GM12878 (cell line): Measurements from ENCODE around the gene LGALS8. TPM values are rescaled to one million over a fixed set of nuclear protein-coding genes. Genes with fewer than 3 reads are reported as not detected.
"Not testable (repeated sequence)": the region's sequence is repeated elsewhere in the genome, so short reads cannot be mapped to it uniquely, and the experiment has no call there.

Experiments used
- ATAC-seq: fragments of 200-7000 bp; cut with Tn5 transposase; 3 replicates; pipeline ENCODE4 v1.9.1; 2020; ENCODE audit warnings: mild to moderate bottlenecking, moderate library complexity
- BruUV-seq: library from RNA; stranded (reverse); fragments of 400-500 nt; replicated peaks from 2 replicates; lab custom pipeline; 2021; lab: Mats Ljungman, UMichigan
- CTCF ChIA-PET: fragments of 300-600 bp; sonication (Branson Sonifier 250); formaldehyde crosslinking; extraction: SDS; loops from one replicate; lab custom pipeline; 2021; ENCODE audit warnings: inconsistent platforms; lab: Yijun Ruan, JAX
- POLR2A ChIA-PET: fragments of 350-600 bp; formaldehyde crosslinking; extraction: SDS; loops from one replicate; lab custom pipeline; 2021; ENCODE audit warnings: inconsistent platforms; lab: Charles Lee
- RAD21 ChIA-PET: fragments of 300-600 bp; sonication (Branson Sonifier 250); formaldehyde crosslinking; loops from one replicate; lab custom pipeline; 2023; ENCODE audit warnings: antibody characterized with exemption; ENCODE audit not compliant: unreplicated experiment; lab: Charles Lee
- SMC1A ChIA-PET: fragments of 300-600 bp; sonication (Branson Sonifier 250); formaldehyde crosslinking; loops from one replicate; lab custom pipeline; 2023; ENCODE audit not compliant: unreplicated experiment, uncharacterized antibody; lab: Charles Lee
- DNase-seq: peaks from one replicate; pipeline ENCODE4 v3.0.0-alpha.2; 2011; ENCODE audit warnings: low read depth, low spot score
- FAIRE-seq: peaks from 3 replicates; lab custom pipeline; 2011; peaks lifted over from hg19 to GRCh38; lab: Jason Lieb, UNC
- H2AFZ ChIP-seq: 2 replicates; pipeline ENCODE4 v1.6.0; 2011; ENCODE audit warnings: low read depth, low read length, control low read depth; ENCODE audit not compliant: control insufficient read depth
- H3K27ac ChIP-seq: 2 replicates; pipeline ENCODE4 v1.5.1; 2011; ENCODE audit warnings: control low read depth; ENCODE audit not compliant: control insufficient read depth, insufficient read depth
- H3K27me3 ChIP-seq, 2 experiments: replicated peaks in 1 of 2; 2 replicates each; pipeline versions ENCODE4 v1.6.0 to v1.6.1; 2011; ENCODE audit warnings: low read length in 1 of 2; ENCODE audit not compliant: control insufficient read depth in 2 of 2, insufficient read depth in 2 of 2
- H3K36me3 ChIP-seq, 2 experiments: 2 replicates each; pipeline ENCODE4 v1.5.1; 2011; ENCODE audit warnings: low read length in 1 of 2; ENCODE audit not compliant: control insufficient read depth in 2 of 2, insufficient read depth in 2 of 2
- H3K4me1 ChIP-seq: 2 replicates; pipeline ENCODE4 v1.6.1; 2011; ENCODE audit warnings: mild to moderate bottlenecking, low read length, moderate library complexity, mixed read lengths; ENCODE audit not compliant: control insufficient read depth, insufficient read depth
- H3K4me2 ChIP-seq: 2 replicates; pipeline ENCODE4 v1.6.0; 2011; ENCODE audit warnings: control low read depth; ENCODE audit not compliant: control insufficient read depth, insufficient read depth
- H3K4me3 ChIP-seq: fragments of 200-600 bp; sonication (generic); 2 replicates; pipeline ENCODE4 v1.5.1; 2016
- H3K79me2 ChIP-seq: 2 replicates; pipeline ENCODE4 v1.6.0; 2011; ENCODE audit warnings: low read length; ENCODE audit not compliant: control insufficient read depth, insufficient read depth
- H3K9ac ChIP-seq: 2 replicates; pipeline ENCODE4 v1.8.0; 2011; ENCODE audit warnings: low read length, control low read depth, mixed read lengths; ENCODE audit not compliant: control insufficient read depth, insufficient read depth
- H3K9me3 ChIP-seq: replicated peaks from 3 replicates; pipeline ENCODE4 v1.5.1; 2011; ENCODE audit warnings: mild to moderate bottlenecking, low read length; ENCODE audit not compliant: control insufficient read depth, insufficient read depth
- H4K20me1 ChIP-seq: 2 replicates; pipeline ENCODE4 v1.6.0; 2011; ENCODE audit not compliant: control insufficient read depth, insufficient read depth
- CBFB ChIP-seq: IDR thresholded peaks from 2 replicates; pipeline ENCODE4 v1.6.1; 2016; ENCODE audit warnings: antibody characterized with exemption, low read depth
- RB1 ChIP-seq: fragments of 450-650 bp; formaldehyde crosslinking; IDR thresholded peaks from 2 replicates; pipeline ENCODE4 v1.6.1; 2017; ENCODE audit warnings: mild to moderate bottlenecking, borderline replicate concordance
- RBBP5 ChIP-seq: fragments of 200-600 bp; sonication (generic); conservative IDR thresholded peaks from 2 replicates; pipeline ENCODE4 v1.6.1; 2016
- RCOR1 ChIP-seq: conservative IDR thresholded peaks from 2 replicates; pipeline ENCODE4 v1.6.1; 2012; ENCODE audit warnings: low read depth, low read length, improper control_type of control experiment
- WRNIP1 ChIP-seq: IDR thresholded peaks from 2 replicates; pipeline ENCODE4 v1.6.1; 2011; ENCODE audit warnings: low read depth, low read length, improper control_type of control experiment, borderline replicate concordance
- YBX1 ChIP-seq: fragments of 450-650 bp; IDR thresholded peaks from 2 replicates; pipeline ENCODE4 v1.6.1; 2016; ENCODE audit warnings: antibody characterized with exemption
- WGBS: methylation state at CpG from one replicate; pipeline ENCODE4 v1.1.6; 2016; ENCODE audit warnings: low lambda C conversion rate; ENCODE audit not compliant: insufficient replicate concordance, insufficient coverage; ENCODE audit errors: missing lambda C conversion rate; 5-methylcytosine and 5-hydroxymethylcytosine counted together
- in situ Hi-C: fragments of 300-500 bp; cut with MboI; formaldehyde crosslinking; loops from 9 replicates; pipeline ENCODE4 v1.14.3; 2018; ENCODE audit warnings: mixed read lengths
- intact Hi-C: fragments of 100-400 bp; cut with micrococcal nuclease; formaldehyde crosslinking; loops from one replicate; pipeline ENCODE4 v1.14.2; 2022; ENCODE audit not compliant: unreplicated experiment
- polyA plus RNA-seq, 11 experiments: library from polyadenylated mRNA; depleted of rRNA in 4 of 11; unstranded in 6 of 11; stranded (reverse) in 5 of 11; fragments of >200 nt; fragmentation: Nextera tagmentation in 4 of 11; fragmentation: Illumina TruSeq in 1 of 11; extraction: Ambion mirVana in 4 of 11; extraction: Trizol in 1 of 11; gene quantifications; 1 replicate in 1 of 11; 2 replicates in 10 of 11; pipeline versions ENCODE4 v1.2.1 to v1.2.3, GENCODE V29; 2011 to 2016; ENCODE audit warnings: inconsistent platforms in 2 of 11, missing spikeins in 2 of 11, low read depth in 1 of 11
- total RNA-seq, 4 experiments: library from RNA; depleted of rRNA in 3 of 4; stranded (reverse); fragments of >200 nt in 3 of 4; fragmentation: Illumina TruSeq in 1 of 4; extraction: Trizol in 1 of 4; gene quantifications; 2 replicates each; pipeline versions ENCODE4 v1.2.1 to v1.2.3, GENCODE V29; 2013 to 2021

Gene LGALS8
- total and polyA plus RNA-seq, 10 of the 15 experiments (the other 5 are each of a cell fraction or from before 2014, with no cell fraction given): 15.4 to 86.5 (median 19.2) TPM

DNA sequence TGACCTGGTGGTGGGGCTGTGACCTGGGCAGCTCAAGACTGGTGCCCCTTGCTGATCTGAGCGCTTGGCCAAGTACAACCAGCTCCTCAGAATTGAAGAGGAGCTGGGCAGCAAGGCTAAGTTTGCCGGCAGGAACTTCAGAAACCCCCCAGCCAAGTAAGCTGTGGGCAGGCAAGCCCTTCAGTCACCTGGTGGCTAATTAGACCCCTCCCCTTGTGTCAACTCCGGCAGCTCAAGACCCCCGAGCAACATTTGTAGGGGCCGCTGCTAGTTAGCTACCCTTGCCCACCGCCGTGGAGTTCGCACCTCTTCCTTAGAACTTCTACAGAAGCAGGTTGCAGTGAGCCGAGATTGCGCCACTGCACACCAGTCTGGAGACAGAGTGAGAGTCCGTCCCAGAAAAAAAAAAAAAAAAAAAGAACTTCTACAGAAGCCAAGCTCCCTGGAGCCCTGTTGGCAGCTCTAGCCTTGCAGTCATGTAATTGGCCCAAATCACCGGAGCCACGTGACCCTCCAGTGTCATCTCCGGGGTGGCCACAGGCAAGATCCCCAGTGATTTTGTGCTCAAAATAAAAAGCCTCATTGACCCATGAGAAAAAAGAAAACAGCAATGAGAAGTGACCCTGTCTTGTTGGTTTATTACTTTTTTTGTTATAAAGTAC, 39.3 kb upstream of the LGALS8 start:
- FAIRE-seq (no peak), ATAC-seq (no peak), DNase-seq (no peak)
- Histone ChIP-seq H3K36me3 (no peaks in the 10 kb centered on the region), H3K79me2 (no peaks in the 10 kb centered on the region), H3K9ac (no peak overlapping the region), H2AFZ (no peak overlapping the region), H3K9me3 (no peaks in the 10 kb centered on the region), H3K4me2 (no peak overlapping the region), H3K27ac (no peak overlapping the region), H3K4me3 (no peak overlapping the region), H4K20me1 (no peaks in the 10 kb centered on the region), H3K27me3 (no peaks in the 10 kb centered on the region; a peak in 1 of 4 replicates), H3K4me1 (no peaks in the 10 kb centered on the region)
- BruUV-seq: no TSS peak
- RAD21 ChIA-PET: interaction anchor here (0.7 kb wide), 1 partner anchor 10 kb away, joined by 3 read pairs; no protein-coding TSS in a partner anchor
- in situ Hi-C loops: no loop called here
- SMC1A ChIA-PET: no interaction called here
- CTCF ChIA-PET: interaction anchor here (0.7 to 0.9 kb wide), 2 partner anchors 11 to 431 kb away, joined by 3 read pairs; no protein-coding TSS in a partner anchor
- TF ChIP-seq YBX1 (no peak), RBBP5 (no peak), RCOR1 (no peak)
- intact Hi-C loops: loop anchor here (10.0 kb wide), 1 partner anchor 260 kb away; no protein-coding TSS in a partner anchor
- 75% methylated on average over 13 of the region's 14 CpGs for WGBS
- POLR2A ChIA-PET: interaction anchor here (0.6 kb wide), 1 partner anchor 151 kb away, joined by 3 read pairs; no protein-coding TSS in a partner anchor

DNA sequence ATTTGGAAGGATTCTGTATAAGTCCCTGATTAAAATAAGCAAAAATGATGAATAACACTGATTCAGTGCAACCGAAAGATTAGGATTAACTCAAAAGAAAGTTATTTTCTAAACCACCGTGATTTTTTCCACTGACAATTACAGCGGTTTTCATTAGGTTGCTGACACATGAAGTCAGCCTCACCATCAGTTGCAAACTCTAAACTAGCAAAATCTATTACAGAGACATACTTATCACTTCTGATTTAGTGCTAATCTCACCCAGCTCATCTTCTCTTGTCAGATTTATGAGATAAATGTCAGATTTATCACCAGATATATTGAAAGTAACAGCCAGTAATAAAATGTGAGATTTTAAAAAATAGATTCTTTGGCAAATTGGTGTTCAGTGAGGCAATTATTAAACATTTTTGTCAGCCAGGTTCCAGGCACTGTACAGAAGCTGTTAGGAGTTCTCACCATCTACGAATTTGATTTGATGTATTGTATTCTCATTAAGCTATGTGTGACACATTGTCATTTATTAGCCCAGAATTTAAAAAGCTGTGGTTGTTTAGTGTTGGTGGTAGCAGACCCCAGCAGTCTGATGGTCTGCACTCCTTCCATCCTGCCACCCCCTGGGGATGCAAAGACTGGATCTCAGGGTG, 37.3 kb upstream of the LGALS8 start:
- in situ Hi-C loops (no loop called here), intact Hi-C loops (loop anchor here (10.0 kb wide), 1 partner anchor 262 kb away; no protein-coding TSS in a partner anchor)
- FAIRE-seq (no peak), ATAC-seq (no peak), DNase-seq (no peak)
- ChIA-PET SMC1A (interaction anchor here (0.5 to 1.8 kb wide), 10 partner anchors 12 to 340 kb away, joined by 3 to 15 read pairs (median 4); no protein-coding TSS in a partner anchor), RAD21 (interaction anchor here (1.1 to 1.3 kb wide), 3 partner anchors 89 to 235 kb away, joined by 3 read pairs; no protein-coding TSS in a partner anchor), POLR2A (no interaction called here), CTCF (interaction anchor here (1.0 to 1.4 kb wide), 5 partner anchors 13 to 378 kb away, joined by 3 to 5 read pairs (median 3); no protein-coding TSS in a partner anchor)
- Histone ChIP-seq H3K36me3 (no peaks in the 10 kb centered on the region), H3K4me1 (no peaks in the 10 kb centered on the region), H3K4me2 (no peak overlapping the region), H3K27ac (no peak overlapping the region), H3K9ac (no peak overlapping the region), H2AFZ (no peak overlapping the region), H3K27me3 (no peaks in the 10 kb centered on the region; a peak in 1 of 4 replicates), H4K20me1 (no peaks in the 10 kb centered on the region), H3K79me2 (no peaks in the 10 kb centered on the region), H3K4me3 (no peak overlapping the region), H3K9me3 (no peaks in the 10 kb centered on the region)
- BruUV-seq: no TSS peak
- TF ChIP-seq CBFB (no peak), WRNIP1 (no peak), RB1 (no peak)
- WGBS: 53% methylated on average over 4 of the region's 4 CpGs

DNA sequence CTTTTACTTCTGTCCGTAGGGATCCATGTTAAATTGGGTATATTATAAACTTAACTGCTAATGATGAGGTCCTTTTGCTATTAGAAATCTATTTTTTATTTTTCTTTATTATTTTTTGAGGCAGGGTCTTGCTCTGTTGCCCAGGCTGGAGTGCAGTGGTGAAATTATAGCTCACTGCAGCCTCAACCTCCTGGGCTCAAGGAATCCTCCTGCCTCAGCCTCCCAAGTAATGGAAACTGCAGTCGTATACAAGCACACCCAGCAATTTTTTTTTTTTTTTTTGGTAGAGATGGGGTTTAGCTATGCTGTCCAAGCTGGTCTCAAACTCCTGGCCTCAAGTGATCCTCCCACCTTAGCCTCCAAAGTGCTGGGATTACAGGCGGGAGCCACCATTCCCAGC, 34.6 kb upstream of the LGALS8 start:
- H3K4me3 ChIP-seq, FAIRE-seq, H3K36me3 ChIP-seq, H3K4me1 ChIP-seq, H4K20me1 ChIP-seq, BruUV-seq, H3K9me3 ChIP-seq, H3K9ac ChIP-seq, H3K79me2 ChIP-seq, H3K4me2 ChIP-seq, H3K27ac ChIP-seq, DNase-seq, POLR2A ChIA-PET, H3K27me3 ChIP-seq, ATAC-seq, in situ Hi-C loops, H2AFZ ChIP-seq: not testable (repeated sequence)
- RAD21 ChIA-PET: interaction anchor here (0.8 to 2.7 kb wide), 7 partner anchors 62 to 383 kb away, joined by 3 to 13 read pairs (median 3); no protein-coding TSS in a partner anchor
- SMC1A ChIA-PET: interaction anchor here (0.7 to 4.9 kb wide), 10 partner anchors 9 to 386 kb away, joined by 3 to 30 read pairs (median 4); no protein-coding TSS in a partner anchor
- CTCF ChIA-PET: interaction anchor here (0.7 to 2.5 kb wide), 13 partner anchors 14 to 381 kb away, joined by 3 to 16 read pairs (median 4); no protein-coding TSS in a partner anchor
- intact Hi-C loops: loop anchor here (10.0 kb wide), 1 partner anchor 264 kb away; no protein-coding TSS in a partner anchor
- WGBS: 54% methylated on average over 3 of the region's 3 CpGs
